Measurements from ENCODE around the gene PKNOX2.

GRCh38 chr11:125404157-125404810 is 239.7 kb downstream of the PKNOX2 start:
- no peak for TF ChIP-seq CTCF (conservative IDR thresholded peaks at IDR 0.05 in 1 of 2, IDR thresholded peaks at IDR 0.05 in 1 of 2; ENCODE audit: extremely low read depth in 1 of 2, insufficient read depth in 1 of 2, low read depth in 1 of 2, low read length in 2 of 2)
- no peak for TF ChIP-seq EZH2 (IDR thresholded peaks at IDR 0.05; ENCODE audit: borderline replicate concordance, low read length)
